Dermis microvascular lymphatic vessel endothelial cell (primary cell): ENCODE results near the gene NFATC1. TPM values are rescaled to one million over a fixed set of nuclear protein-coding genes. Genes with fewer than 3 reads are reported as not detected.

Source experiments
- DNase-seq, 2 donors: peaks; one replicate each; pipeline versions ENCODE4 v3.0.0 to v3.0.0-alpha.2; 2010; ENCODE audit warnings: low read depth in 2 of 2
- total RNA-seq: library from RNA; depleted of rRNA; stranded (reverse); fragments of >200 nt; gene quantifications from 2 replicates; pipeline ENCODE4 v1.2.1, GENCODE V29; 2014

The NFATC1 gene
- total RNA-seq, 1 donor from 2014 or later = 5.5 TPM

DNA sequence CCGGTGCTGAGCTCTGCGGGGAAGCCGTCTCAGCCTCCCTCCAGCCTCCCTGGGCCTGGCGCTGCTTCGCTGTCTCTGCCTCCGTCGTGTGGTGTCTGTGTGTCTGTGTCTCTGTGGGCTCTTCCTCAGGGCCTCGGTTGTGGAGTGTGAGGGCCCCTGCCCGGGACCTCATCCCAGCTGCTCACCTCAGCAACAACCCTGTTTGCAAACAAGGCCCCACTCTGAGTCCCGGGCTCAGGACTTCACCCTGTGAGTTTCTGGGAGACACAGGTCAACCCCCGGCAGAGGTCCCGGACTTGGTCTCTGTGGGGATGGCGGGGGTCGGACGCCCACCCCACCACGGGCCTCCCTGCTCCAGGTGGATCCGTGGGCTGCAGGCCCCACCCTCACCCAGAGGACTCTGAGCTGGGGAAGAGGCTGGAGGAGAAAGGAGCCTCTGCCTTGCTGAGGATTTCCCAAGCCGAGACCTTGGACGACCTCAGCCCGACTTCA is 156.5 kb downstream of the NFATC1 start:
- DNase-seq = no peak

DNA sequence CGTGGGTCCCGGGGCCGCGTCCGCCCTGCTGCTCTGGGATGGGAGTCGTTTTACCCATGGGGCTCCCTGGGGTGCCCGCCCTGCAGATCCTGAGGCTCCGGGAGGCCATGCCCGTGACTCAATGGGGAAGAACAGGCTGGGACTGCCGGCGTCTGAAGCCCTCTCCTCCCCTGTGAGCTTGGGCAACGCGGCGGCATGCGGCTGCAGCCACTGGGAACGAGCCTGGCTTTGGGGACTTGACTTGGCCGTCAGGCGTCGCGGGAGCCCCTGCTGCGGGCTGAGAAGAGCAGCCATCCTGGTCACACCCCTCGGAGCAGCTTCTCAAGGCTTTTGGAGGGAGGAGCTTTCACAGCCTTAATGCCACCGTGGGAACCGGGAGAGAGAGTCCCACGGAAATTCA is 157.0 kb downstream of the NFATC1 start:
- DNase-seq = no peak

DNA sequence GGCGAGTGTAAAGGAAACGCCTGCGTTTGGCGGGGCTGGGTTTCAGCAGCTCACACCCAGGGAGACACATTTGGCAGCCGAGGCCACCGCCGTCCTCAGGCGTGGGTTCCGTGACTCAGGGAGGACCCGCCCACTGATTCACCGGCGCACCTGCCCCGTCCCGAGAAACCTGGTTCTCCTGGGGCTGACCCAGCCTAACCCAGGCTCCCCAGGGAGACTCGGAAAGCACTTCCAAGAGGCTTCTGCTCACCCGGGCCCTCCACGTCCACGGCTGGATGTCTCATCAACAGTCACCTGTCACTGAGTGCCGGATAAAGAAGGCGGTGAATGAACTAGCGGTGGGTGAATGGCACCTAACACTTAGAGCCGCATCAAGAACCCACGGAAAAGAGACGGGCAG is 157.4 kb downstream of the NFATC1 start:
- DNase-seq = no peak

DNA sequence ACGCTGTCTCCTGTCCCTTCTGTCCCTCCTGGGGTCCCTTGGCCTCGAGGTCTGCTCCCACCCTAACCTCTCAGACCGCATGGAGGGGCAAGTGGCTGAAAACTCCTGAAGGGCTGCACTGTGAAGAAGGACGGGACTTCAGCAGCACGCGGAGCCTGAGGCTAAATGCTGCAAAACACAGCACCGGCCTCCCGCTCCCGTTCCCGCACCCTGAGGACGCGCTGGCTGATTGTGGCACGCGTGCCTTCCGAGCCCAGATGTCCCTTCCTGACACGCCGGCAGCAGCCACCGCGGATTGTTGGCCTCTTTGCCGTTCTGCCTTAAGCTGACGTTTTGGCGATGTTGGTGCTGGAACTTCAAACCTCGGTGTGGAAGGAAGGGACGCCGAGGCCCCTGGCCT is 158.0 kb downstream of the NFATC1 start:
- DNase-seq = no peak

DNA sequence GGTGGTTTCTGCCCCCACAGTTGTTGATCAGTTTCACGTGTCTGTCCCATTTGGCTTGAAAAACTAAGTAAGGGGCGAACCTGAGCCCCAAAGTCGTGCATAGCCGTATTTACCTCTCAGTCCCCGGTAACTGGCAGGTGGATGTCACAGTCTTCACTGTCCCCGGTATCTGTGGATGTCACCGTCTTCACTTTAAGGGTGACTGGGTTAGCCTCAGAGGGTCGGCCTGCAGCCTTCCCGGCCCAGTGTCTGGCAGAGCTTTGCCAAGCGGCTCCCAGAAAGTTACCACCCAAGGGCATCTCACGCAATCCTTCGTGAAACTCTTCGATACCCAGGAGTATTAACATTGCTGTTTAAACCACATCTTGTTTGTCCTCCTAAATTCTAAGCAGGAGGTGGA is 158.6 kb downstream of the NFATC1 start:
- no peak for DNase-seq

DNA sequence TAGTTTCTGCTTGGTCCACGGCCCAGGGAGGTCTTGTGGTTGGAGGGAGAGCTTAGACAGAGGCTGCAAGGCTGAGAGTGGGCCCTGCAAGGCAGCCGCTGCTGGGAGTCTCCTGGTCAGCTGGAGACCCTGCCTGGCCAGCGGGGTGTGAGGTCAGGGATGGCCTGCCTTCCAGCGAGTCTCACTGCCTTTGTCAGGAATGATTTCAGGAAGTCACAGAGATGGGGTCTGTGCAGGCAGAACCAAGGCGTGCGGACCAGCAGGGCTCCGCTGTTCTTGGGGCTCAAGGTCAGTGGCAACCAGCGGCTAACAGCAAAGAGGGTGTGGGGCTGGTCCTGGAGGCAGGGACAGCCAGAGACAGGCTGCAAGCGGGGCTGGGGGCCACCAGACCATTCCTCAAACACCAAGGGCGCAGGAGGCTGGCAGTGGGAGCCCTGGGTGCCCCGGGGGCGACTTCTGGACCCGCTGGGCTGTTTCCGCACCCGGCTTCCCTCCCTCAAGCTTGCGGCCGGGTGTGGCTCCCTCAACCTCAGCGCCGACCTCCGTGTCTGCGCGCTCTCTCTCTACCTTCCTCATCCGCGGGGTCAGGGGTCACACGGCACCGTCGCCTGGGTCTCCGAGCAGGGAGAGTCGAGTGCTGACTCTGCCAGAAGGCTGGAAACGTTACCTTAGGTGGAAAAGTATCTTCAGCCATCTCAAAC is 159.4 kb downstream of the NFATC1 start:
- DNase-seq = no peak

DNA sequence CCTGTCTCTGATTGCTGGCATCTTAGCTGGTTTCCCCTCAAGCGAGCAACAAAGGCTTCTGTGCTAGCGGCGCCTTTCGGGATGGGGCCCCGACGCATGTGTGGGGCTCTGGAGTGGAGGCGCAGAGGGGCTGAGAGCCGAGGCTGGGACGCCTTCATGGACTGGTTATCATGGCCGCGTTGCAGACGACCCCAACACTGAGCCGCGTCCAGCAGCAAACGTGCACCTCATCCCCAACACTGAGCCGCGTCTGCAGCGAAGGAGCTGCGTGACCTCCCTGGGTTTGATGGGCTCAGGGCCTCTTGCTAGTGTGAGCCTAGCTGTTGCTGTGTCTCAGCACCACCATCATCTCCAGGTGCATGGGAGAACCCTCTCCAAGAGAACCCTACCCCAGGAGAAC is 160.2 kb downstream of the NFATC1 start:
- no peak for DNase-seq

DNA sequence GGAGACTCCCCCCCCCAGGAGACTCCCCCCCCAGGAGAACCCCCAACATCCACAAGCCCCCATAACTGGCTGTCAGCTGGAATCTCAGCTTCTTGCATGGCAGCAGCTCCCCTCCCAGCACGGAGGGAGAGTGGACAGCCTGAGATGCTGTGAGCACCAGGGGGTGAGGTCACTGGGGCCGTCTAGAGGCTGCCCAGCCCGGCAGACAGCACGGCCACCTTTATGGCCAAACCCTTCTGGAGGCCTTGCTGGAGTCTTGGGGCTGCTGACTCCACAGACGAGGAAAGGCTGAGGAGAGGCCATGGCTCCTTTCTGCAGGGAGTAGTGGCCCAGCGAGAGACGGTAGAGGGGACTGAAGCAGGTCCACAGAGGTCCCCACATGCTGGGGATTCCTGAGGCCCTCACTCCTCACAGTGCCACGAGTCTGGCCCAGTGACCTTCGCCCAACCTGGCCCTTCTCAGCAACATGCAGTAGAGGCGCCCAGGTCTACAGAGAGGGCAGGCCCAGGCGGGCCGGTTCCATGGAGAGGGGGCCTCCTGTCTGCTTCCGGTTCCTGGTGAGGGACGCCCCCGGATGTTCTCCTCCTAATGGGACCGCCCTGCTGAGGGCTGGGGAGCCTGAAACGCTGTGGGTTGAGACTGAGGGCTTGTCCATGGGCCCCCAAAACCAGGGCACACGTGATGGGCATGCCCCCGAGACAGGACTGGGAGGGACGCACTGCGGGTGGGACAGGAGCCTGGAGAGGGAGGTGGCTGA is 161.3 kb downstream of the NFATC1 start:
- DNase-seq = no peak

DNA sequence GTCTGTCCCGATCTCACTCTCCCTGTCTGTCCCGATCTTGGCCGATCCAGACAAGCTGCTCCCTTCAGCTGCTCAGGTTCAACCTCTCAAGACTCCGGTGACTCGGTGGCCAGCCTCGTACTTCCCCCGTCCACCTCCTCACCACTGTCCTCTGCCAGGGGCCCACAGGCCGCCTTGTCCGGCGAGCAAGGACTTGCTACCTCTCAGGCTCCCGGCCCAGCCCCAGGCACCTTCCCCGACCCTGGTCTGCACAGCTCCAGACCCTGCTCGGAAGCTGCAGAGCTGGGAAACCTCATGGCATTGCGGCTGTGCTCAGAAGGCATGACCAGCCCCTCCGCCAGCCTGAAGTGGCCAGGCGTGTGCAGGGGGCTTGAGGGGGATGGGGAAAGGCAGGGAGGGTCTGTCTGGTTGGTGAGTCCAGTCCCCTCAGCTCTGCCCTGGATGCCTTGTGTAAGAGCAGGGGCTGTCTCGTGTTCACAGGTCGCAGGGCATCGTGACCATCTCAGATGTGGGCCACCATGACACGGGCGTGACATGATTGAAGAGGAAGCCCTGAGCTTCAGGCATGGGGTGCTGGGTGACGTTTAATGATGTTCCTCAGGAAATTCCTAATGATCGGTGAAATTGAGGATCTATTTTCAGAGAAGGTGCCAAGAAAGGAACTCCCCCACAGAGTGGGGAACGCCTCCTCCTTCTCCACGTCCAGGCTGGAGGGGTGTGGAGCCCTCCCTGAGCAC is 162.6 kb downstream of the NFATC1 start:
- DNase-seq = no peak

DNA sequence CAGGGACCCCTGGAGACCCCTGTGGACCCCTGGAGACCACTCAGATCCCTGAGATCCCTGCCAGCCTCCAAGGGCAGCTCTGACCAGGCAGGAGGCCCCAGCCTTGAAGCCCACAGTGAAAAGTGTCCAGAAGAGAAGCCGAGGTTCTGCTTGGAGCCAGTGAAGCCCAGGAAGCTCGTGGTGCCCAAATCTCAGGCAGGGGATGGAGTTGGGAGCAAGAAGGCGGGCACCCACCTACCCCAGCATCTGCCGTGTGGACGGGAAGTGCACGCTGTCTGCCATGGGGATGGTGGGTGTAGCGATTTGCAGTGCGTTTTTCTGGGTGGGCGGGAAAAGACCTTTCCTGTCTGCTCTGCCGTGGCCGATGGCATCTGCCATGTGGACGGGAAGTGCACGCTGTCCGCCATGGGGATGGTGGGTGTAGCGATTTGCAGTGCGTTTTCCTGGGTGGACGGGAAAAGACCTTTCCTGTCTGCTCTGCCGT is 163.2 kb downstream of the NFATC1 start:
- DNase-seq = no peak

DNA sequence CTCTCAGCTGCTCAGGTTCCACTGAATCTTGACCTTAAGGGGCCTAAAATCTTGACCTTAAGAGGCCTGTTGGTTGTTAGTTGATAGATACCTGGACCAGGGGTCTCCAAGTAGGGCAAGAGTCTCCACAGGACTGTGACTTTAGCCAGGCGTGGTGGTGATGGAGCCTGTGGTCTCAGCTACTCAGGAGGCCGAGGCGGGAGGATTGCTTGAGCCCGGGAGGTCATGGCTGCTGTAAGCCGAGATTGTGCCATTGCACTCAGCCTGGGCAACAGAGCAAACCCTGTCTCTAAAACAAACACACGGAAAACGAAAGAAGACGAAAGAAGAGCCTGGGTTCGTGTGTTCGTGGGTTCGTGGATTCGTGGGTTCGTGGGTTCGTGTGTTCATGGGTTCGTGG is 163.7 kb downstream of the NFATC1 start:
- no peak for DNase-seq

DNA sequence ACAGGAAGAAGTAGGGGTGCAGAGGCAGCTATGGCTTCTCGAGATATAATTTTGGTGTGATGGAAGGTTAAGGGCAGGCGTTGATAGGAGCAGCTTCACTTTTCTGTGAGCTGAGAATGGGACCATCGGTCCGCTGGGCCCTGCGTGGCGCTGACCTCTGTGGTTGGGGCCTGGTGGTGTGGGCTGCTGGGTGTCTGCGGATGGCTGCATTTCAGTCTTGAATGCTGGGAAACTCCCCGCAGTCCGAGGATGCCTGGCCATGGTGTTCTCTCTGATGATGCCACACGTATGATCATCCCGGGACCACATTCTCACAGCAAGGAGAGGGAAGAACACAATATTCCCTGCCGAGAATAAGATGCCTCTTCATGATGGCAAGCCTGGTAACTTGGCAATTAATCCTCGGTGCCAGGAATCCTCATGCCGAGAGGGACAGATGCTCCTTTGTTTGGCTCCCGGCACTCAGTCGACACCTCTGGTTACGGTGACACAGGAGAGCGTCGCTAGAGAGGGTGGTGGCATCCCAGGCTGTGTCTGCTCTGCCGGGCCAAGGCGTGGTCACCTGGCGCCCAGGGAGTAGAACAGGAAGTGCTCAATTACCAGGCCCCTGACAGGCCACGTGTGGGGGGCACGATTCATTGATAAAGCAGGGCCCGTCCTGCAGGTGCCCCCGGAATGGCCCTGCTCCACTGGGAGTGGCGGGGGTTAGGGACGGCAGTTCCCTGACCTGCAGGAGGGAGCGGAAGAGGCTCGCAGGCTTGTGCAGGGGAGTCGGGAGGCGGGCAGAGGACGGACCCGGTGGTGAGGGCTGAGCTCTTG is 164.5 kb downstream of the NFATC1 start:
- DNase-seq = no peak

DNA sequence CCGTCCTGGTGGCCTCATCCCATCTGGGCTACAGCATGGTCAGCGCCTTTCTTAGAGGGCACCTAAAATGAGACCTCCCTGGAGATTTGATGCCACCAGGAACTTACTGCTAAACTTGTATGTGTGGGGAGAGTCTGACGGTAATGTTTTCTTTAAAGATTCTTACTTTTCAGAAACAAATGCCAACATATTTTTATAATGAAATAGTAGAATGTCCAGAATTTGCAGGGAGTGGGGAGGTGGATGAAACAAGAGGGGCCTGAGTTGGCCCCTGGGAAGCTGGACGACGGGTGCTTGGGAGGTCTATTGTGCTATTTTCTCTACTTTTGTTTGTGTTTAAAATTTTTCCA is 165.1 kb downstream of the NFATC1 start:
- DNase-seq = no peak

DNA sequence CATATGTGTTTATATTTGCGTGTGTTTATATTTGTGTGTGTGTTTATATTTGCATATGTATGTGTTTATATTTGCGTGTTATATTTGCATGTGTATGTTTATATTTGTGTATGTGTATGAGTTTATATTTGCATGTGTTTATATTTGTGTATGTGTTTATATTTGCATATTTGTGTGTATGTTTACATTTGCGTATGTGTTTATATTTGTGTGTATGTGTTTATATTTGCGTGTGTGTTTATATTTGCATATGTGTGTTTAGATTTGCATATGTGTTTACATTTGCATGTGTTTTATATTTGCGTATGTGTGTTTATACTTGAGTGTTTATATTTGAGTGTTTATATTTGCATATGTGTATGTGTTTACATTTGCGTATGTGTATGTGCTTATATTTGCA is 168.2 kb downstream of the NFATC1 start:
- no peak for DNase-seq

DNA sequence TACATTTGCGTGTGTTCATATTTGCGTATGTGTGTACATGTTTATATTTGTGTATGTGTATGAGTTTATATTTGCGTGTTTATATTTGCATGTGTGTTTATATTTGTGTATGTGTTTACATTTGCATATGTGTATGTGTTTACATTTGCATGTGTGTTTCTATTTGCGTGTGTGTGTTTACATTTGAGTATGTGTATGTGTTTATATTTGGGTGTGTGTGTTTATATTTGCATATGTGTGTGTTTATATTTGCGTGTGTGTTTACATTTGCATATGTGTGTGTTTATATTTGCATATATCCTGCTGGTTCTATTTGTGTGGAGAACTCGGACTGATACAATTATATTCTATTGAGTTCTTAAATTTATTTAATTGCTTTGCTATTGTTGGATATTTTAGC is 168.7 kb downstream of the NFATC1 start:
- DNase-seq = no peak

DNA sequence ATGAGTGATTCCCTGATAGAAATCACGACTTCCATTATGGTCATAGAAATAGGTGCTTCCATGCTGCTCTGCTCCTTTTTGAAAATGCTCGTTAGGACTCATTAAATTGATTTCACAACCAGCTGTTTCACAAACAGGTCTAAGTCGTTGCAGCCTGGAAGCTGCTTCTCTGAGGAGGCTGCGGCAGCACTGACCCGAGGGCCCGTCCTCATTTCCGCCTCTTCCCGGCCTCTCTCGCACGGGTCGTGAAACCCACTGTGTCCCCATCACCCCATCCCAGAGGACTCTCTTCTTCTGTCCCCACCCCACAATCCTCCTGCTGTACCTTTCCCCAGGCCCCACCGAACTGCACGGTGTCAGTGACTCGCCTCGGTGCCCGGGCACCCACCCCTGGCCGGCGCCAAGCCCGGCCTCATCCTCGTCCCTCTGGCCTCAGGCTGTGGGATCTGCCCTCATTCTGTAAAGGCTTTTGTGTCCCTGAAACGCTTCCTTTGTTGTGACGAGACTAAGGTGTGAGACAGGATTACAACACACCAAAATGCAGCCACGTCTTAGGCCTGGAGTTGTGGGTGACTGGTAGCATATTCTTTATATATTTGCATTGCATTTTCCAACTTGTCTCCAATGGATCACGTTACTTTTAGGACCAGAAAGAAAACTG is 171.2 kb downstream of the NFATC1 start:
- no peak for DNase-seq

DNA sequence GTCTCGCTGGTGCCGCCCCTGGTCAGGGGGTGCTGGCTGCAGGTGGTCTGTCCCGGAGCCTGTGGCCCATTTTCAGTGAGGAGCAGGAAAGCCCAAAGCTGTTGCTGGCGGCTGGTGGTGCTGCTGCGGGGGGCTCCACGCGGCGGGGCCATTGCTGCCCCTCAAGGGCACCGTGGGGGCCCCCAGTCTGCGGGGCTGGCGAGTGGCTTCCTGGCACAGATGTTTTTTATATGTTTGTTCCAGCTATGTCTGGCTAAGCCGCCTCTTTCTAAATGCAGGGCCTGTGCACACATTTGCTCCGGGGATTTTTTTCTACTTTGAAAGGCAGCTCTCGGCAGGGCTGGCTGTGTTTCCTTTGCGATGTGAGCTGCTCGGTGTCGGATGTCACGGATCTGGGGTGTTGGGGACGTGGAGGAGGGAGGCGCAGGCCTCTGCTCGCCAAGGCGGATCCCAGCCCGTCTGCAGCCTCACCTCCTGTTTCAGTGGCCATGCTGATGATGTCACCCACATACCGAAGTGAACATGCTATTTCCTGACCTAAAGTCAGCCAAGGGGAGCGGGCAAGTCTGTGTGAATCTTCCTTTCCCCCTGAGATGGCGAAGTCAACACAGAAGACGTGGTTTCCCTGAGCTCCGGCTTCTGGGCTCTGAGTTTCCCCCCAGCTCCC is 171.9 kb downstream of the NFATC1 start:
- peak; percentile 2 to 81 for DNase-seq

DNA sequence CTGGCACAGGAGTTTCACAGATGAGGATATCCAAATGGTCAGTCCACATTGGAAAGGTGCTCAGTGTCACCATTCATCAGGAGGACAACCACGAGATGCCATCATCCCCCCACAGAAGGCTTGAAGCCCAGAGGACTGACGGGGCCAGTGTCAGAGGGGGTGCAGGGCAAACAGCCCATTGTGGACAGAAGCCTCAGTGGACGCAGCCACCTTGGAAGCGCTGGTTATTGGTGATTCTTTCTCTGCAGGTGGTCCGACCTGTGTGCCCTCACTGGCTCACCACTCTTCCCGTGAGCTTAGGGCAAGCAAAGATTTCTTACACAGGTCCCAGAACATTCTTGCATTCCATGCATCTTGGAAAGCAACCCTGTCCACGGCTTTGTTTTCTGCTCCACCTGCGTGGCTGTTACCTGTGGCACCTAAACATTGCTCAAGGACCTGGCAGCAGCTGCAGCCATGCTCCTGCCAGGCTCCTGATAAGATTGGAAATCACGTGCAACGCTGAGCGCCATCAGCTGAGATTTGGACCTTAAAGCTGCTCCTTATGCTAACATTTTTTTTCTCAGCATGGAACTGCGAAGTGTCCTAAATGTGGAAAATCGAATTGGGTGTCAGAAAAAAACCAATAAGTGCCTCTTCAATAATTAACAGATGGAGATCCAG is 172.9 kb downstream of the NFATC1 start:
- no peak for DNase-seq

DNA sequence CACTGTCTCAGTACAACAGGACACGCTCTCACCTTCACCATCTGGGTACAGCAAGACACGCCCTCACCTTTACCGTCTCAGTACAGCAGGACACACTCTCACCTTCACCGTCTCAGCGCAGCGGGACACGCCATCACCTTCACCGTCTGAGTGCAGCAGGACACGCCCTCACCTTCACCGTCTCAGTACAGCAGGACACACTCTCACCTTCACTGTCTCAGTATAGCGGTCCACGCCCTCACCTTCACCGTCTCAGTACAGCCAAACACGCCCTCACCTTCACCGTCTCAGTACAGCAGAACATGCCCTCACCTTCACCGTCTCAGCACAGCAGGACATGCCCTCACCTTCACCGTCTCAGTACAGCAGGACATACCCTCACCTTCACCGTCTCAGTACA is 174.0 kb downstream of the NFATC1 start:
- no peak for DNase-seq
